GM15510 (cell line): ENCODE results near the gene SLCO3A1.

Experiments
- POLR2A ChIP-seq: IDR thresholded peaks from 3 replicates; pipeline ENCODE4 v1.6.1; 2011; ENCODE audit warnings: borderline replicate concordance; ENCODE audit not compliant: insufficient read length; ENCODE audit errors: extremely low read depth

SLCO3A1 gene

GRCh38 chr15:92101708-92102394, 248.3 kb downstream of the SLCO3A1 start:
- no peak for TF ChIP-seq POLR2A

GRCh38 chr15:92102395-92102755, 248.9 kb downstream of the SLCO3A1 start:
- no peak for TF ChIP-seq POLR2A

GRCh38 chr15:92104072-92104471, 250.6 kb downstream of the SLCO3A1 start:
- TF ChIP-seq POLR2A = no peak

- TF ChIP-seq POLR2A = no peak
Observed at GRCh38 chr15:92105611-92106010, 252.1 kb downstream of the SLCO3A1 start.

GRCh38 chr15:92107510-92107909, 254.0 kb downstream of the SLCO3A1 start:
- TF ChIP-seq POLR2A = no peak

DNA sequence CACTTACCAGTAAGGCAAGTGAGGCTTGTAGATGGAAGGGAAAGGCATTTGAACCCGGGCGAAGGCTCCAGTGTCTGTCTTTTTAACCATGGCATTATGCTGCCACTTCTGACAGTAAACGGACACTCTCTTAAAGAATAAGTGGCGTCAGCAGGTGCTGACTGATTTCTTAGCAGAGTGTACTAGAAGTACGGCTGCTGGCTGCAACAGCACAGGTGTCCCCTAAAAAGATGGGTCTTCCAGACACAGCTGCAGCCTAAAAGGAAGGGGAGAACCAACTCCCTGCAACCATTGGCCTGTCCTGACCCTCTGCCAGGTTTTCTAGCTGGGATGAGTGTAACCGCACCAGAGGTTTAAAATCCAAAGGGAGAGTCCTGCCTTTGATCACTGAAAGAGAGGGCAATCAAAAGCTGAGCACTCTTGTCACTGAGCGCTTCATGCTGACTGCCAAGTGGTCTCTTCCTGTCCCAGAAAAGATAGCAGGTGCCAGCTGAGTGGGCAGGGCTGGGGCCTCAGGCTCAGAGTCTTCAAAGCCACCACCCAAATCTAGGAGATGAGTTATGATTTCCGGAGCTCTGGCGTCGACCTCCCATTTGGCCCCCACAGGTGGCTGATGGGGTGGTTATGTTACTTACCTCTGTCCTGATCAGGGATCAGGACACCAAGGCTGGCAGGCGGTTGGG, 255.8 kb downstream of the SLCO3A1 start:
- no peak for TF ChIP-seq POLR2A

- TF ChIP-seq POLR2A = no peak
Observed at GRCh38 chr15:92111291-92111690, 257.8 kb downstream of the SLCO3A1 start.

DNA sequence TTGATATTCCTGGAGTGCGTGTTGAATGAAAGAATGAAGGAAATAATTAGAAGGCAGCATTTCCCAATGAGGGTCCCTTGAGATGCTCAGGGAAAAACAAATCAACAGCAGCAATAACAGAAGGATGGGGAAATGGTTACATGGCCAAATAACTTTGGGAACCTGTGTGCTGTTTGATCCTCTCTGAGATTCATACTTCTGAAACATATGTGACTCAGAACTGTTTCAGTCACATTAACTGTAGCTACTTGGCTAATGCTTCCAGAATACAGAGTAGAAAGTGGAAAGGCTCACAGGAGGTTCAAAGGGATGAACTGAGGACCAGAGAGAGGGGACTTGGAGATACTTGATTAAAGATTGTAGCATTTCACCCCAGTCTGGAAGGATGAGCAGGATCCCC, 258.2 kb downstream of the SLCO3A1 start:
- no peak for TF ChIP-seq POLR2A

DNA sequence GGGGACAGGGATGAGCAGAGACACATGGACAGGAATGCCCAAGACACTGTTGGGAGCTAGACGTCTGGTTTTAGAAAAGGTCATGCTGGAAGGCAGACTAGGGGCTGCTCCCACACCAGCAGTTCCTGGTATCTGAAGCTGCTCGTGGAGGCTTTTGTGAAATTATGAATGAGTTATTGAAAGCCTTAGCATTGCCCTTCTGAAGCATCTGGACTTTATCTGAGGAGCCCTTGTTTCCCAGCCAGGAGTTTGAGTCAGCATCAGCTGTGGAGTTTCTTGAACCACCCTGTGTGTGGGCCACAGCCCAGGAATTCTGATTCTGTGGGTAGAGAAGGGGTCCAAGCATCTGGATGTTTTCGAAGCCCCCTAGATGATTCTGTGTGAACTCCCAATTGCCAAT, 258.7 kb downstream of the SLCO3A1 start:
- no peak for TF ChIP-seq POLR2A

- no peak for TF ChIP-seq POLR2A
Observed at GRCh38 chr15:92112711-92113110, 259.2 kb downstream of the SLCO3A1 start.

DNA sequence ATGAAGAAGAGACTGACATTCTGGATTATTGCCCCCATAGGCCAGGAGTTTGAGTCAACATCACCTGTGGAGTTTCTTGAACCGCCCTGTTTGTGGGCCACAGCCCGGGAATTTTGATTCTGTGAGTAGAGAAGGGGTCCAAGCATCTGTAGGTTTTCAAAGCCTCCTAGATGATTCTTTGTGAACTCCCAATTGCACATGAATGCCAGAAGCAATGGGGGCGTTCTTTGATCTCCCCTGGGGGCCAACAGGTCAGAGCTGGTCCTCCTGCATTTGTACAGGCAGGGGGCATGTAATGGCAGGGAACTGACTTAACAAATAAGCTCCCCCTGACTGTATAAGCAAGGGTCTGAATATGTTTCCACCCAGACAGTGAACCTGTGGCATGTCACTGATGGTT, 260.3 kb downstream of the SLCO3A1 start:
- TF ChIP-seq POLR2A = no peak

DNA sequence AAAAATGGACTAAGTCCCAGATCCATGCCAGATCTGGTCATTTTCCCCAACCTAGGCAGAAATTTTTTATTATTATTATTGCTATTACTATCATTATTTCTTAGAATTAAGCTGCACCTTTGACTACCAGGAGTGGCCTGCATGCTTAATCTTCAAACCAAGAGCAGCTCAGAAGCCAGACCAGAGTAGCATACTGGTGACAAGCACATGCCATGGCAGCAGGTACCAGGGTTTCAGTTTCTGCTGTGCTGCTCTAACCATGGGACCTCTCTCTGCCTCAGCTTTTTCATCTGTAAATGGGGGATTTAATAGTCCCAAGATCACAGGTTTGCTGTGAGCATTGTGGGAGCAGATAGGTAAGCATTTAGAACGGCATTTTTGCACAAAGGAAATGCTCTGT, 262.3 kb downstream of the SLCO3A1 start:
- TF ChIP-seq POLR2A = no peak

DNA sequence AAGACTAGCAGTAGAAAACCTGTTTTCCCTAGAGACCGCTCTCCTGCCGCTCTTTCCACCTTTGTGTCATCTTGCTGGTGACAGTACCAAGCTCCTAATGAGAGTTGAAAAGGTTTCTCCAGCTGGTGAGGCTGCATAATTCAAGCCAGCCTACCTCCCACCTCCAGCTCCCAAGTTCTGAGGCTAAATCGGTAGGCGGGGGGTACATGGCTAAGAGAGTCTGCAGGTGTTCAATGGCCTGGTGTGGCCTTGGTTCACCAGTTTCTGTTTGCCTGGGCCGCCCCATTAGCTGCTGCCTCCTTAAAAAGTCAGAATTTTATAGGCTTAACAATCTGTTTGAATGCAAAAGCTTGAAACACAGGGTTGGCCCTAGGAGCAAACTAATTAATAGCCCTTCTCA, 262.8 kb downstream of the SLCO3A1 start:
- no peak for TF ChIP-seq POLR2A

DNA sequence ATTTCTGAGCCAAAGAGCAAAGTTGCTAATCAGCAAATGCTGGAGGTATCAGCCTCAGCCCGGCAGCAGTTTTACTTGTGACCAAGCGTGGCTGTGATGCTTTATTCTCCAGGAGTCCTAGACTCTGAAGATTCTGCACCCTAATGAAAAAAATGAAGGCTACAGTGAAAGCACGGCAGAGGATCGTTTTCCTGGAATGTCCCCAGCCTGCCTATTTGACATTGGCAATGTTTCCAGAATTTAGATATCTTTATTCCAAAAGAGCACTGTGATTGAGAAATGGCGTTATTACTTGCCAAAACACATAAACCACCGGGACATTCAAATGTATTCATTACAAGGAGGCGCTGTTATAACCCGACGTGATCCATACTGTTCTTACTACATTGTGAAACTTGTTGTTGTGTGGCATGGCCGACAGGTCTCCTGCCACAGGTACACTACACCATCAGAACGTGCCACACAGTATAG, 263.8 kb downstream of the SLCO3A1 start:
- TF ChIP-seq POLR2A = no peak

DNA sequence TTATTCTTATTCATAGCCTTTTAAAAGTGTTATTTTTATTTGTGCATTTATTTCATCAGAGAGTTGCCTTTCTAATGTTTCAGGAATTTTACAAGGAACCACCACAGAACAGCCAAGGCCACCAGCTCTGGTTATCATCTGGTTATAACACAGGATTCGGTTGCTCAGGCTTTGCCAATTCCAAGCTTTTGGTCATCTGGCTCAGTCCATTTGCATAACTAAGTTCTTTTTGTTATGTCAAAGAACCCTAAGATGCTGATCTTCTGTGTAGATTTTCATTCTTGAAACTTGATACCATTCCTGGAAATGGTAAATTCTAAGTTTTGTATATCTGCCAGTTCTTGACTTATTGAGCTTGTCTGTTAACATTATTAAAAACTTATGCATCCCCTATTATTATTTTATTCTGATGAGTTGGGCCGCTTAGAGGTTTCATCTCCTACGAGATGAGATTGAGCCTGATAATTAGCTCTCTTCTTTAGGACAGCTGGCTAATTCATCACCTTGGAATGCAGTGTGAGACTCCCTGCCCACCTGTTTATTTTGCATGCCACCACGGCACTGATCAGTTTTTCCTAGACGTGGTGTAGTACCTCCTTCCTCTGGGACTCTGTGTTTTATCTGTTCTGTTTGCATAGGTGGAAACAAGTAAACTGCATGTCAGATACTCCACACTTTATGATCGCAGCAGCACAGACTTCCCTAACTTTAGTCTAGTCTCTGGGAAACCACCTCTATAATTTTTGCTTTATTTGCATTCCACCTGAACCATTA, 264.8 kb downstream of the SLCO3A1 start:
- no peak for TF ChIP-seq POLR2A
